H1 (cell line): ENCODE measurements around the gene CDCA4. TPM values are rescaled to one million over a fixed set of nuclear protein-coding genes. Genes with fewer than 3 reads are reported as not detected.
"Not testable (repeated sequence)": the region's sequence is repeated elsewhere in the genome, so short reads cannot be mapped to it uniquely, and the experiment has no call there.

Source experiments
- CTCF ChIA-PET: fragments of 300-600 bp; sonication (Branson Sonifier 250); formaldehyde crosslinking; loops from one replicate; lab custom pipeline; 2021; ENCODE audit not compliant: partially characterized antibody; lab: Charles Lee
- POLR2A ChIA-PET: fragments of 300-600 bp; sonication (Branson Sonifier 250); formaldehyde crosslinking; loops from one replicate; lab custom pipeline; 2021; ENCODE audit warnings: inconsistent platforms; ENCODE audit not compliant: partially characterized antibody; lab: Charles Lee
- DNase-seq, 2 experiments: peaks; one replicate each; pipeline versions ENCODE4 v3.0.0 to v3.0.0-alpha.2; 2010 to 2022; ENCODE audit warnings: low spot score in 2 of 2, low read depth in 1 of 2, mixed read lengths in 1 of 2
- FAIRE-seq: peaks from 2 replicates; lab custom pipeline; 2011; peaks lifted over from hg19 to GRCh38; lab: Jason Lieb, UNC
- H2AFZ ChIP-seq: 2 replicates; pipeline ENCODE4 v1.8.1; 2012; ENCODE audit warnings: low read length, inconsistent platforms
- H2AK5ac ChIP-seq: 2 replicates; pipeline ENCODE4 v1.6.1; 2013; ENCODE audit warnings: low read depth, low read length
- H2BK120ac ChIP-seq: replicated peaks from 2 replicates; pipeline ENCODE3; 2013; ENCODE audit warnings: low read depth, low read length, inconsistent platforms
- H2BK12ac ChIP-seq: 2 replicates; pipeline ENCODE4 v1.6.1; 2013; ENCODE audit warnings: low read depth, low read length
- H2BK15ac ChIP-seq: 2 replicates; pipeline ENCODE4 v1.6.1; 2013; ENCODE audit warnings: low read length
- H2BK20ac ChIP-seq: 2 replicates; pipeline ENCODE4 v1.6.1; 2013; ENCODE audit warnings: low read length
- H2BK5ac ChIP-seq: 2 replicates; pipeline ENCODE4 v1.6.1; 2013; ENCODE audit warnings: low read depth, low read length
- H3K14ac ChIP-seq: 2 replicates; pipeline ENCODE4 v1.6.1; 2013; ENCODE audit warnings: inconsistent platforms; ENCODE audit not compliant: insufficient read length
- H3K18ac ChIP-seq: 2 replicates; pipeline ENCODE4 v1.6.1; 2013; ENCODE audit warnings: low read length; ENCODE audit errors: extremely low read depth
- H3K23ac ChIP-seq: 2 replicates; pipeline ENCODE4 v1.6.1; 2013; ENCODE audit warnings: inconsistent platforms; ENCODE audit not compliant: insufficient read length
- H3K23me2 ChIP-seq: 2 replicates; pipeline ENCODE4 v1.6.1; 2013; ENCODE audit warnings: low read depth, low read length
- H3K27ac ChIP-seq: 2 replicates; pipeline ENCODE4 v1.6.1; 2011; ENCODE audit warnings: low read depth, low read length, inconsistent platforms
- H3K27me3 ChIP-seq, 4 experiments: replicated peaks in 1 of 4; 1 replicate in 1 of 4; 2 replicates in 3 of 4; pipeline versions ENCODE4 v1.6.1 to v1.8.1; 2011 to 2013; ENCODE audit warnings: low read length in 3 of 4, mild to moderate bottlenecking in 3 of 4, inconsistent platforms in 2 of 4, mixed read lengths in 2 of 4, moderate library complexity in 1 of 4; ENCODE audit not compliant: control insufficient read depth in 3 of 4, insufficient read depth in 3 of 4; ENCODE audit errors: extremely low read depth in 1 of 4
- H3K36me3 ChIP-seq, 4 experiments: 2 replicates each; pipeline versions ENCODE4 v1.6.1 to v1.8.1; 2011 to 2013; ENCODE audit warnings: mild to moderate bottlenecking in 4 of 4, low read length in 3 of 4, moderate library complexity in 2 of 4, control low read depth in 1 of 4, inconsistent platforms in 1 of 4; ENCODE audit not compliant: insufficient read depth in 4 of 4, control insufficient read depth in 2 of 4
- H3K4ac ChIP-seq: replicated peaks from 2 replicates; pipeline ENCODE3; 2013; ENCODE audit warnings: low read length, low read depth, mixed read lengths, inconsistent platforms; ENCODE audit not compliant: insufficient read length
- H3K4me1 ChIP-seq, 4 experiments: replicated peaks in 1 of 4; 1 replicate in 1 of 4; 2 replicates in 3 of 4; pipeline versions ENCODE4 v1.6.1 to v1.8.1; 2011 to 2013; ENCODE audit warnings: low read length in 3 of 4, inconsistent platforms in 2 of 4, mixed read lengths in 1 of 4; ENCODE audit not compliant: insufficient read depth in 4 of 4, control insufficient read depth in 3 of 4
- H3K4me2 ChIP-seq, 2 experiments: 2 replicates each; pipeline versions ENCODE4 v1.6.1 to v1.8.1; 2011 to 2013; ENCODE audit warnings: low read depth in 2 of 2, low read length in 2 of 2, control low read depth in 1 of 2, inconsistent platforms in 1 of 2, mild to moderate bottlenecking in 1 of 2; ENCODE audit not compliant: insufficient read depth in 1 of 2
- H3K4me3 ChIP-seq, 4 experiments: fragments of 200-600, 300-600 bp in 1 of 4; sonication (generic), shearing (Covaris generic), sonication (Bioruptor Twin) in 1 of 4; 2 replicates each; pipeline versions ENCODE4 v1.5.1 to v1.8.1; 2011 to 2016; ENCODE audit warnings: low read length in 4 of 4, low read depth in 3 of 4, control low read depth in 2 of 4, inconsistent platforms in 2 of 4, mild to moderate bottlenecking in 2 of 4, mixed read lengths in 1 of 4, moderate library complexity in 1 of 4; ENCODE audit not compliant: insufficient read depth in 2 of 4; ENCODE audit errors: extremely low read depth in 1 of 4
- H3K56ac ChIP-seq: replicated peaks from 2 replicates; pipeline ENCODE3; 2013; ENCODE audit warnings: low read depth, mild to moderate bottlenecking, mixed read lengths, low read length, inconsistent platforms; ENCODE audit not compliant: insufficient read length
- H3K79me1 ChIP-seq: 2 replicates; pipeline ENCODE4 v1.6.1; 2013; ENCODE audit warnings: low read depth, low read length, control low read depth
- H3K79me2 ChIP-seq, 2 experiments: 2 replicates each; pipeline versions ENCODE4 v1.6.1 to v1.8.1; 2012 to 2013; ENCODE audit warnings: low read length in 2 of 2, mild to moderate bottlenecking in 2 of 2, inconsistent platforms in 1 of 2; ENCODE audit not compliant: insufficient read depth in 2 of 2, control insufficient read depth in 1 of 2
- H3K9ac ChIP-seq, 4 experiments: replicated peaks in 1 of 4; 1 replicate in 1 of 4; 2 replicates in 3 of 4; pipeline versions ENCODE4 v1.6.1 to v1.8.1; 2011 to 2013; ENCODE audit warnings: low read depth in 3 of 4, low read length in 3 of 4, control low read depth in 2 of 4, mild to moderate bottlenecking in 2 of 4, moderate library complexity in 2 of 4, inconsistent platforms in 1 of 4; ENCODE audit errors: extremely low read depth in 1 of 4
- H3K9me3 ChIP-seq, 2 experiments: 2 replicates each; pipeline versions ENCODE4 v1.6.1 to v1.8.1; 2012 to 2013; ENCODE audit warnings: mild to moderate bottlenecking in 2 of 2, moderate library complexity in 2 of 2, control low read depth in 1 of 2, inconsistent platforms in 1 of 2, low read depth in 1 of 2, low read length in 1 of 2, mixed read lengths in 1 of 2; ENCODE audit not compliant: insufficient read depth in 2 of 2
- H4K20me1 ChIP-seq, 2 experiments: replicated peaks in 1 of 2; 2 replicates each; pipeline versions ENCODE3 to v1.8.1; 2011 to 2013; ENCODE audit warnings: inconsistent platforms in 2 of 2, low read length in 2 of 2, mild to moderate bottlenecking in 1 of 2; ENCODE audit not compliant: insufficient read depth in 2 of 2, control insufficient read depth in 1 of 2
- H4K5ac ChIP-seq: 2 replicates; pipeline ENCODE4 v1.6.1; 2013; ENCODE audit warnings: low read length, low read depth, mixed read lengths, inconsistent platforms; ENCODE audit not compliant: insufficient read length
- H4K8ac ChIP-seq: 2 replicates; pipeline ENCODE4 v1.8.0; 2013; ENCODE audit warnings: mild to moderate bottlenecking, moderate library complexity, low read length, inconsistent platforms; ENCODE audit not compliant: insufficient read depth; ENCODE audit errors: extremely low read depth
- H4K91ac ChIP-seq: replicated peaks from 2 replicates; pipeline ENCODE3; 2013; ENCODE audit warnings: low read length, mixed read lengths, inconsistent platforms; ENCODE audit not compliant: insufficient read length
- WGBS, 2 experiments: shearing (Covaris generic) in 1 of 2; methylation state at CpG; one replicate each; pipeline versions ENCODE4 v1.1.6 to v1.1.7; 2013 to 2015; ENCODE audit warnings: low lambda C conversion rate in 2 of 2, mixed read lengths in 2 of 2, inconsistent platforms in 1 of 2, low coverage in 1 of 2, missing lambda C conversion rate in 1 of 2; ENCODE audit not compliant: insufficient replicate concordance in 2 of 2, insufficient coverage in 1 of 2, insufficient read length in 1 of 2; ENCODE audit errors: extremely low coverage in 1 of 2, missing lambda C conversion rate in 1 of 2; 5-methylcytosine and 5-hydroxymethylcytosine counted together
- polyA plus RNA-seq, 7 experiments: library from polyadenylated mRNA; depleted of rRNA in 3 of 7; stranded (reverse) in 5 of 7; unstranded in 2 of 7; fragments of >200 nt in 5 of 7; fragments of 200-250 nt in 2 of 7; gene quantifications; 1 replicate in 5 of 7; 2 replicates in 1 of 7; 4 replicates in 1 of 7; pipeline versions ENCODE4 v1.2.1 to v1.2.3, GENCODE V29; 2011 to 2013; ENCODE audit warnings: missing spikeins in 2 of 7, mixed read lengths in 2 of 7
- total RNA-seq: library from RNA; stranded (reverse); fragmentation: NEBNext Ultra II Directional; extraction: Animal tissue kit (Norgen Biotek cat#: 25700); gene quantifications from 2 replicates; pipeline ENCODE4 v1.2.1, GENCODE V29; 2021

The CDCA4 gene
- total and polyA plus RNA-seq, 2 of the 8 experiments (the other 6 are each of a cell fraction or from before 2014, with no cell fraction given), result 49.9 to 62.4 TPM

- not testable (repeated sequence) for H3K4me2 ChIP-seq, H2BK15ac ChIP-seq, H3K79me1 ChIP-seq, H2BK120ac ChIP-seq, H3K9me3 ChIP-seq, H2BK5ac ChIP-seq, H2BK20ac ChIP-seq, DNase-seq, FAIRE-seq, H3K23ac ChIP-seq, H4K20me1 ChIP-seq, H3K4me3 ChIP-seq, H3K9ac ChIP-seq, H3K27me3 ChIP-seq, H4K5ac ChIP-seq, H3K36me3 ChIP-seq, H3K23me2 ChIP-seq, H3K14ac ChIP-seq, H3K4me1 ChIP-seq, H3K4ac ChIP-seq, H2BK12ac ChIP-seq, H3K18ac ChIP-seq, H3K56ac ChIP-seq, H4K91ac ChIP-seq, H2AFZ ChIP-seq, H4K8ac ChIP-seq, H3K79me2 ChIP-seq, H2AK5ac ChIP-seq, H3K27ac ChIP-seq
- CTCF ChIA-PET, result interaction anchor here (0.7 to 2.6 kb wide), 9 partner anchors 8 to 462 kb away, joined by 3 to 11 read pairs (median 3); no protein-coding TSS in a partner anchor
- WGBS, 2 experiments, result 88% methylated on average over 4 of the region's 4 CpGs; no CpG with 5 or more reads in 1 of the 2 experiments
- POLR2A ChIA-PET, result interaction anchor here (1.8 kb wide), 1 partner anchor 12 kb away, joined by 4 read pairs; no protein-coding TSS in a partner anchor
Observed at GRCh38 chr14:105027718-105028117, 6.8 kb upstream of the CDCA4 start.
